ENCODE results near the gene TSEN15.

Gene TSEN15

DNA sequence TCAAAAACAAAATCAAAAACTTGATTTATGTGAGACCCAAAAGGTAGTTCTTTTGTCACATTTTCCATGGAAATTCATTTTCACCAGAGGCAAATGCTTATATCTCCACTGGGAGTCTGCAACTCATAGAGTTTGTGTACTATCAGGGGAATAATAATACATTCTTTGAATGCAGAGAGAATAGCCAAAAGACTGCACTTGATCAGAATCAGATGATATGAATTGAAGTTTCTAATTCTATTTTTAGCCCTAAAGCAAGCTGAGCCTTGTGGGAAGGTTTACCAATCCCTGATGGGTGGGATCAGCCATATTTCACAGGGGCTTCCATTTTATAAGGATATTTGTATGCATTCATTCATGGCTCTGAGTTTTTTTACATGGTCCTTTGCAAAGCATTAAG, 49.6 kb downstream of the TSEN15 start:
- CTCF ChIA-PET = interaction anchor here (1.2 kb wide), 1 partner anchor 563 kb away, joined by 4 read pairs; no protein-coding TSS in a partner anchor
- no peaks in the 10 kb centered on the region for H3K9me3 ChIP-seq (ENCODE audit: control insufficient read depth, insufficient read depth, low read depth, low read length)
- no peaks in the 10 kb centered on the region for H3K36me3 ChIP-seq (ENCODE audit: control insufficient read depth in 2 of 2, insufficient read depth in 1 of 2, low read length in 2 of 2)
- TF ChIP-seq ZBTB49 (tag by site-specific recombination; IDR thresholded peaks at IDR 0.05; ENCODE audit: low read depth) (no peak), KLF16 (tag by site-specific recombination; IDR thresholded peaks at IDR 0.05) (no peak), GLI2 (tag by site-specific recombination; IDR thresholded peaks at IDR 0.05; ENCODE audit: borderline replicate concordance, low read depth) (no peak), ZNF549 (tag by site-specific recombination; IDR thresholded peaks at IDR 0.05) (no peak), ZNF558 (tag by site-specific recombination; IDR thresholded peaks at IDR 0.05) (no peak), ZNF174 (tag by site-specific recombination; IDR thresholded peaks at IDR 0.05) (no peak), BCL11A (tag by site-specific recombination; IDR thresholded peaks at IDR 0.05; ENCODE audit: low read depth) (no peak), ZNF140 (tag by site-specific recombination; IDR thresholded peaks at IDR 0.05) (no peak), ZFHX2 (tag by site-specific recombination; conservative IDR thresholded peaks at IDR 0.05) (no peak), TRIM28 (IDR thresholded peaks at IDR 0.05; ENCODE audit: borderline replicate concordance, low read length) (no peak), YY2 (tag by site-specific recombination; IDR thresholded peaks at IDR 0.05) (no peak), GLI4 (tag by site-specific recombination; IDR thresholded peaks at IDR 0.05) (no peak), ZNF510 (tag by site-specific recombination; IDR thresholded peaks at IDR 0.05; ENCODE audit: insufficient replicate concordance) (no peak), ZNF184 (tag by site-specific recombination; IDR thresholded peaks at IDR 0.05) (no peak), ZNF776 (tag by site-specific recombination; IDR thresholded peaks at IDR 0.05; ENCODE audit: borderline replicate concordance) (no peak), ZEB2 (tag by site-specific recombination; IDR thresholded peaks at IDR 0.05) (no peak), ZNF2 (tag by site-specific recombination; IDR thresholded peaks at IDR 0.05) (no peak), ZNF768 (tag by site-specific recombination; IDR thresholded peaks at IDR 0.05) (no peak)
- no peaks in the 10 kb centered on the region for H3K4me1 ChIP-seq (ENCODE audit: control insufficient read depth, insufficient read depth, low read length)
- POLR2A ChIA-PET = no interaction called here
- no peak overlapping the region for H3K4me3 ChIP-seq (ENCODE audit: low read depth, low read length)
- H3K27ac ChIP-seq (ENCODE audit: extremely low read depth, low read depth, low read length) = no peak overlapping the region

- no peaks in the 10 kb centered on the region for H3K36me3 ChIP-seq (ENCODE audit: control insufficient read depth in 2 of 2, insufficient read depth in 1 of 2, low read length in 2 of 2)
- no peak for TF ChIP-seq ZSCAN4 (tag by site-specific recombination; IDR thresholded peaks at IDR 0.05)
- TF ChIP-seq, protein P1, sequence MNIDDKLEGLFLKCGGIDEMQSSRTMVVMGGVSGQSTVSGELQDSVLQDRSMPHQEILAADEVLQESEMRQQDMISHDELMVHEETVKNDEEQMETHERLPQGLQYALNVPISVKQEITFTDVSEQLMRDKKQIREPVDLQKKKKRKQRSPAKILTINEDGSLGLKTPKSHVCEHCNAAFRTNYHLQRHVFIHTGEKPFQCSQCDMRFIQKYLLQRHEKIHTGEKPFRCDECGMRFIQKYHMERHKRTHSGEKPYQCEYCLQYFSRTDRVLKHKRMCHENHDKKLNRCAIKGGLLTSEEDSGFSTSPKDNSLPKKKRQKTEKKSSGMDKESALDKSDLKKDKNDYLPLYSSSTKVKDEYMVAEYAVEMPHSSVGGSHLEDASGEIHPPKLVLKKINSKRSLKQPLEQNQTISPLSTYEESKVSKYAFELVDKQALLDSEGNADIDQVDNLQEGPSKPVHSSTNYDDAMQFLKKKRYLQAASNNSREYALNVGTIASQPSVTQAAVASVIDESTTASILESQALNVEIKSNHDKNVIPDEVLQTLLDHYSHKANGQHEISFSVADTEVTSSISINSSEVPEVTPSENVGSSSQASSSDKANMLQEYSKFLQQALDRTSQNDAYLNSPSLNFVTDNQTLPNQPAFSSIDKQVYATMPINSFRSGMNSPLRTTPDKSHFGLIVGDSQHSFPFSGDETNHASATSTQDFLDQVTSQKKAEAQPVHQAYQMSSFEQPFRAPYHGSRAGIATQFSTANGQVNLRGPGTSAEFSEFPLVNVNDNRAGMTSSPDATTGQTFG (tag by site-specific recombination; IDR thresholded peaks at IDR 0.05; ENCODE audit: borderline replicate concordance) = no peak
- TF ChIP-seq ZNF350 (tag by site-specific recombination; IDR thresholded peaks at IDR 0.05) = no peak
- TF ChIP-seq, protein P2, sequence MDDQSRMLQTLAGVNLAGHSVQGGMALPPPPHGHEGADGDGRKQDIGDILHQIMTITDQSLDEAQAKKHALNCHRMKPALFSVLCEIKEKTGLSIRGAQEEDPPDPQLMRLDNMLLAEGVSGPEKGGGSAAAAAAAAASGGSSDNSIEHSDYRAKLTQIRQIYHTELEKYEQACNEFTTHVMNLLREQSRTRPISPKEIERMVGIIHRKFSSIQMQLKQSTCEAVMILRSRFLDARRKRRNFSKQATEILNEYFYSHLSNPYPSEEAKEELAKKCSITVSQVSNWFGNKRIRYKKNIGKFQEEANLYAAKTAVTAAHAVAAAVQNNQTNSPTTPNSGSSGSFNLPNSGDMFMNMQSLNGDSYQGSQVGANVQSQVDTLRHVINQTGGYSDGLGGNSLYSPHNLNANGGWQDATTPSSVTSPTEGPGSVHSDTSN (CRISPR knock-in tag; IDR thresholded peaks at IDR 0.05) = no peak
- no peak for TF ChIP-seq ZBTB7A (tag by site-specific recombination; IDR thresholded peaks at IDR 0.05; ENCODE audit: low read depth)
- TF ChIP-seq ZNF175 (tag by site-specific recombination; IDR thresholded peaks at IDR 0.05) = no peak
- TF ChIP-seq ZNF791 (tag by site-specific recombination; IDR thresholded peaks at IDR 0.05) = no peak
- no peak for TF ChIP-seq KLF9 (tag by site-specific recombination; IDR thresholded peaks at IDR 0.05; ENCODE audit: low read depth)
- no peak for TF ChIP-seq MZF1 (tag by site-specific recombination; IDR thresholded peaks at IDR 0.05; ENCODE audit: borderline replicate concordance)
- TF ChIP-seq ZNF223 (tag by site-specific recombination; IDR thresholded peaks at IDR 0.05) = no peak
- TF ChIP-seq ZNF324 (tag by site-specific recombination; IDR thresholded peaks at IDR 0.05) = no peak
- TF ChIP-seq ZNF2 (tag by site-specific recombination; IDR thresholded peaks at IDR 0.05) = no peak
- ChIA-PET POLR2A (no interaction called here), CTCF (interaction anchor here (1.2 kb wide), 1 partner anchor 562 kb away, joined by 4 read pairs; no protein-coding TSS in a partner anchor)
- no peaks in the 10 kb centered on the region for H3K9me3 ChIP-seq (ENCODE audit: control insufficient read depth, insufficient read depth, low read depth, low read length)
- H3K27ac ChIP-seq (ENCODE audit: extremely low read depth, low read depth, low read length) = no peak overlapping the region
- H3K4me1 ChIP-seq (ENCODE audit: control insufficient read depth, insufficient read depth, low read length) = no peaks in the 10 kb centered on the region
- no peak overlapping the region for H3K4me3 ChIP-seq (ENCODE audit: low read depth, low read length)
Observed at GRCh38 chr1:184101571-184101970, 50.0 kb downstream of the TSEN15 start.

All from HEK293 (cell line).